ENCODE measurements around the gene SCARF2.
"Not testable (repeated sequence)": the region's sequence is repeated elsewhere in the genome, so short reads cannot be mapped to it uniquely, and the experiment has no call there.

The SCARF2 gene

GRCh38 chr22:20390394-20390907 lies 47.2 kb downstream of the SCARF2 start:
- no peak for DNase-seq

- DNase-seq = no peak
Measured at GRCh38 chr22:20389288-20389687, 48.3 kb downstream of the SCARF2 start.

- DNase-seq = no peak
Measured at GRCh38 chr22:20388200-20388599, 49.4 kb downstream of the SCARF2 start.

GRCh38 chr22:20386972-20387371 lies 50.7 kb downstream of the SCARF2 start:
- DNase-seq = no peak

DNA sequence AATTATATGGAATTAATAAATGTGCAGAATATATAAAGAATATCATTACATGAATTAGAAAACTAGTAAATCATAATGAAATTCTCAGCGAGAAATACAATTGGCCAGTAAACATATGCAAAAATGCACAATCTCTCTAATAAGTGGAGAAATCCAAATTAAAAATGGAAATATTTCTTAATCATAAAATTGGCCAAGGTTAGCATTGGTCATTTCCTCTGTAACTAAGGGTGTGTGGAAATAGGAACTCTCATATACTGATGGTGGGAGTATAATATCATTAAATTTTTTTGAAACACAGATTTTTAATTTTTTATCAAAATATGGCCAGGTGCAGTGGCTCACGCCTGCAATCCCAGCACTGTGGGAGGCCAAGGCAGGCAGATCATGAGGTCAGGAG lies 51.3 kb downstream of the SCARF2 start:
- no peak for DNase-seq

- DNase-seq = no peak
Measured at GRCh38 chr22:20384865-20385264, 52.8 kb downstream of the SCARF2 start.

DNA sequence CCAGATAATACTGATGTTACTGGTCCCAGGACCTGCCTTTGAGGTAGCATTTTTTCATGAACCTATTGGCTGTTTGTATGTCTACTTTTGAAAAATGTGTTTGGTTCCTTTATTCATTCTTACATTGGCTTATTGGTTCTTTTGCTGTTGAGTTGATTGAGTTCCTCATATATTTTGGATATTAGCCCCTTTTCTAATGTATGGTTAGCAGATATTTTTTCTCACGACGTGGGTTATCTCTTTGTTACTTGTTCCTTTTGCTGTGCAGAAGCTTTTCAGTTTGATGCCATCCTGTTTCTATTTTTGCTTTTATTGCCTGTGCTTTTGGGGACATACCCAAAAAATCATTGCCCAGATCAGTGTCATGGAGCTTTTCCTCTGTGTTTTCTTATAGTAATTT lies 53.5 kb downstream of the SCARF2 start:
- no peak for DNase-seq

- DNase-seq = no peak
Measured at GRCh38 chr22:20383538-20383937, 54.1 kb downstream of the SCARF2 start.

GRCh38 chr22:20380486-20380885 lies 57.1 kb downstream of the SCARF2 start:
- DNase-seq = no peak

DNA sequence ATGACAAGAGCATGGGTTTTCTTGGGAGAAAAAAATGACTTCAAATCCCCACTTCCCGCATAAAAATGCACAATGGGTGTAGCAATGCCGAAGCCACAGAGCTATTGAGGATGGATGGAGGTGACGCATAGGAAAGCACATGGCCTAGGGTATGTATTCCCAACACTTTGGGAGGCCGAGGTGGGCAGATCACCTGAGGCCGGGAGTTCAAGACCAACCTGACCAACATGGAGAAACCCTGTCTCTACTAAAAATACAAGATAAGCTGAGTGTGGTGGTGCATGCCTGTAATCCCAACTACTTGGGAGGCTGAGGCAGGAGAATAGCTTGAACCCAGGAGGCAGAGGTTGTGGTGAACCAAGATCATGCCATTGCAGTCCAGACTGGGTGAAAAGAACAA lies 58.9 kb downstream of the SCARF2 start:
- DNase-seq = not testable (repeated sequence)

DNA sequence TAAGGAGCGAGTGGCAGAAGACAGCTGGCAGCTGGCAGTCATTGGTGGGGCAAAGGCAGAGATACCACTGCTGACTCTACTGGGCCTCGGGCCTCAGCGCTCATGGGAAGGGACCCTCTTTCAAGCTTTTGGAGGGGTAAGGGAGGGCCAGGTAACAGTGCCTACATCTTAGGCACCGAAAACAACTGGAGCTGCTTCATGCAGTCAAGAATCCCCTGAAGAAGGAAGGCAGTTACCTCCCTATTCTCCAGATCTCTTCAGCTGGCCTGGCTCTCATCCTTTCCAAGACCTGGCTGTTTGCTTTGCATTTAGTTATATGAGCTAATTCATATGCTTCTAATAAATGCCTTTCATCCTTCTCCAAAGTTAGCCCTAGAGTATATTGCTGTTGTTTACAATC lies 59.5 kb downstream of the SCARF2 start:
- DNase-seq = no peak

DNA sequence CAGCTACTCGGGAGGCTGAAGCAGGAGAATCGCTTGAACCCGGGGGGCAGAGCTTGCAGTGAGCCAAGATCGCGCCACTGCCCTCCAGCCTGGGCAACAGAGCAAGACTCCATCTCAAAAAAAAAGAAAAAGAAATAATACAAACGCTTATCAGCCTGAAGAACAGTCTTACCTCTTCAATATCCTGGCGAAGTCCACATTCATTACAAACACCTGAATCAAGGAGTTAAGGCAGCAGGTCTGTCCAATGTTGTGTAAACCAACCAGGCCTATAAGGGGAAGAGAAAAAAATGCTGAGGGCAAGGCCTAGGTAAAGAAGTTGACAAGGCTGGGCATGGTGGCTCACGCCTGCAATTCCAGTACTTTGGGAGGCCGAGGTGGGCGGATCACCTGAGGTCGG lies 60.6 kb downstream of the SCARF2 start:
- DNase-seq = not testable (repeated sequence)

DNA sequence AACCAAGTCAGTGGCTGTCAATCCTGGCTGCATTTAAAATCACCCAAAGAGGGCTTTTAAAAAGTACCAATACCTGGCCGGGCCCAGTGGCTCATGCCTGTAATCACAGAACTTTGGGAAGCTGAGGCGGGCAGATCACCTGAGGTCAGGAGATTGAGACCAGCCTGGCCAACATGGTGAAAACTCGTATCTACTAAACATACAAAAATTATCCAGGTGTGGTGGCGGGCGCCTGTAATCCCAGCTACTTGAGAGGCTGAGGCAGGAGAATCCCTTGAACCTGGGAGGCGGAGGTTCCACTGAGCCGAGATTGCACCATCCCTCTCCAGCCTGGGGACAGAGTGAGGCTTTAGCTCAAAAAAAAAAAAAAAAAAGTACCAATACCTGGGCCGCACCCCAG lies 61.3 kb downstream of the SCARF2 start:
- DNase-seq = not testable (repeated sequence)

All from C1 segment of cervical spinal cord (tissue), 14 donors.